Measurements from ENCODE around the gene SNX10. TPM values are rescaled to one million over a fixed set of nuclear protein-coding genes. Genes with fewer than 3 reads are reported as not detected.

The SNX10 gene
- total and polyA plus RNA-seq, 2 of the 4 experiments (the other 2 are of a cell fraction) = not detected

- Histone ChIP-seq H2AK5ac (ENCODE audit: low read depth, low read length) (no peak overlapping the region), H2AK9ac (replicated peaks; ENCODE audit: low read depth, low read length, poor library complexity) (no peak overlapping the region), H3K27me3 (ENCODE audit: control insufficient read depth, insufficient read depth, low read length) (no peaks in the 10 kb centered on the region; the same call in 1 of the 2 replicates), H3K9me3 (ENCODE audit: control insufficient read depth, insufficient read depth, low read length) (no peaks in the 10 kb centered on the region), H2BK20ac (ENCODE audit: low read depth, low read length) (no peak overlapping the region), H3K9ac (ENCODE audit: low read depth, low read length) (no peak overlapping the region), H4K5ac (ENCODE audit: low read depth, low read length) (no peak overlapping the region), H4K91ac (ENCODE audit: insufficient read depth, low read depth, low read length) (no peak overlapping the region), H3K14ac (replicated peaks; ENCODE audit: low read depth, low read length) (no peak overlapping the region), H3K36me3 (ENCODE audit: control insufficient read depth, insufficient read depth, low read length) (no peaks in the 10 kb centered on the region), H3K4me1 (ENCODE audit: control insufficient read depth, insufficient read depth, low read length) (no peaks in the 10 kb centered on the region), H2BK120ac (ENCODE audit: low read depth, low read length) (no peak overlapping the region), H3K56ac (ENCODE audit: extremely low read depth, insufficient read depth, low read length) (no peak overlapping the region), H4K8ac (ENCODE audit: low read depth in 2 of 2, low read length in 2 of 2) (no peak overlapping the region), H2BK15ac (ENCODE audit: low read depth, low read length) (no peak overlapping the region), H2AFZ (replicated peaks; ENCODE audit: low read length, poor library complexity) (no peak overlapping the region), H3K9me1 (ENCODE audit: insufficient read depth, low read length) (no peaks in the 10 kb centered on the region), H3K4ac (ENCODE audit: low read depth, low read length) (no peak overlapping the region), H3K4me2 (ENCODE audit: low read depth, low read length) (no peak overlapping the region), H2BK5ac (ENCODE audit: low read depth, low read length, poor library complexity, severe bottlenecking) (no peak overlapping the region), H3K4me3 (ENCODE audit: insufficient read depth, low read depth, low read length) (no peak overlapping the region), H3K79me1 (ENCODE audit: low read depth in 1 of 2, low read length in 2 of 2) (no peaks in the 10 kb centered on the region), H3K23ac (ENCODE audit: low read depth, low read length) (no peak overlapping the region), H3K27ac (ENCODE audit: insufficient read depth, low read length) (no peak overlapping the region), H3K18ac (ENCODE audit: low read depth, low read length) (no peak overlapping the region), H4K20me1 (ENCODE audit: insufficient read depth, low read length) (no peaks in the 10 kb centered on the region)
- intact Hi-C loops (cut with micrococcal nuclease) (no loop called here), dilution Hi-C loops (cut with HindIII; ENCODE audit: low sequenced_read_pairs, unreplicated experiment) (no loop called here), in situ Hi-C loops (cut with MboI; ENCODE audit: low sequenced_read_pairs) (no loop called here)
- DNase-seq (peak; percentile 4), ATAC-seq (ENCODE audit: low read depth) (no peak)
- TF ChIP-seq, protein P1, sequence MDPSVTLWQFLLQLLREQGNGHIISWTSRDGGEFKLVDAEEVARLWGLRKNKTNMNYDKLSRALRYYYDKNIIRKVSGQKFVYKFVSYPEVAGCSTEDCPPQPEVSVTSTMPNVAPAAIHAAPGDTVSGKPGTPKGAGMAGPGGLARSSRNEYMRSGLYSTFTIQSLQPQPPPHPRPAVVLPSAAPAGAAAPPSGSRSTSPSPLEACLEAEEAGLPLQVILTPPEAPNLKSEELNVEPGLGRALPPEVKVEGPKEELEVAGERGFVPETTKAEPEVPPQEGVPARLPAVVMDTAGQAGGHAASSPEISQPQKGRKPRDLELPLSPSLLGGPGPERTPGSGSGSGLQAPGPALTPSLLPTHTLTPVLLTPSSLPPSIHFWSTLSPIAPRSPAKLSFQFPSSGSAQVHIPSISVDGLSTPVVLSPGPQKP (IDR thresholded peaks at IDR 0.05; ENCODE audit: borderline replicate concordance, low read depth, low read length) = no peak
- TF ChIP-seq FOS (IDR thresholded peaks at IDR 0.05; ENCODE audit: low read depth, low read length) (no peak), POLR2A (IDR thresholded peaks at IDR 0.05; ENCODE audit: low read depth, low read length) (no peak), SMC3 (IDR thresholded peaks at IDR 0.05; ENCODE audit: low read depth, low read length) (no peak), BHLHE40 (IDR thresholded peaks at IDR 0.05; ENCODE audit: low read depth, low read length) (no peak), CHD1 (IDR thresholded peaks at IDR 0.05; ENCODE audit: low read depth, low read length) (no peak), MAZ (IDR thresholded peaks at IDR 0.05; ENCODE audit: borderline replicate concordance, low read depth, low read length) (no peak), RCOR1 (IDR thresholded peaks at IDR 0.05; ENCODE audit: insufficient replicate concordance, low read length) (no peak), CEBPB (IDR thresholded peaks at IDR 0.05; ENCODE audit: low read depth, low read length) (no peak), MXI1 (IDR thresholded peaks at IDR 0.05; ENCODE audit: borderline replicate concordance, low read depth, low read length) (no peak), NFE2L2 (IDR thresholded peaks at IDR 0.05; ENCODE audit: low read depth, low read length) (no peak), RAD21 (IDR thresholded peaks at IDR 0.05; ENCODE audit: low read length) (no peak)
- TF ChIP-seq, protein P2, sequence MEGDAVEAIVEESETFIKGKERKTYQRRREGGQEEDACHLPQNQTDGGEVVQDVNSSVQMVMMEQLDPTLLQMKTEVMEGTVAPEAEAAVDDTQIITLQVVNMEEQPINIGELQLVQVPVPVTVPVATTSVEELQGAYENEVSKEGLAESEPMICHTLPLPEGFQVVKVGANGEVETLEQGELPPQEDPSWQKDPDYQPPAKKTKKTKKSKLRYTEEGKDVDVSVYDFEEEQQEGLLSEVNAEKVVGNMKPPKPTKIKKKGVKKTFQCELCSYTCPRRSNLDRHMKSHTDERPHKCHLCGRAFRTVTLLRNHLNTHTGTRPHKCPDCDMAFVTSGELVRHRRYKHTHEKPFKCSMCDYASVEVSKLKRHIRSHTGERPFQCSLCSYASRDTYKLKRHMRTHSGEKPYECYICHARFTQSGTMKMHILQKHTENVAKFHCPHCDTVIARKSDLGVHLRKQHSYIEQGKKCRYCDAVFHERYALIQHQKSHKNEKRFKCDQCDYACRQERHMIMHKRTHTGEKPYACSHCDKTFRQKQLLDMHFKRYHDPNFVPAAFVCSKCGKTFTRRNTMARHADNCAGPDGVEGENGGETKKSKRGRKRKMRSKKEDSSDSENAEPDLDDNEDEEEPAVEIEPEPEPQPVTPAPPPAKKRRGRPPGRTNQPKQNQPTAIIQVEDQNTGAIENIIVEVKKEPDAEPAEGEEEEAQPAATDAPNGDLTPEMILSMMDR (conservative IDR thresholded peaks at IDR 0.05; ENCODE audit: low read depth, low read length) = no peak
- TF ChIP-seq, protein P3, sequence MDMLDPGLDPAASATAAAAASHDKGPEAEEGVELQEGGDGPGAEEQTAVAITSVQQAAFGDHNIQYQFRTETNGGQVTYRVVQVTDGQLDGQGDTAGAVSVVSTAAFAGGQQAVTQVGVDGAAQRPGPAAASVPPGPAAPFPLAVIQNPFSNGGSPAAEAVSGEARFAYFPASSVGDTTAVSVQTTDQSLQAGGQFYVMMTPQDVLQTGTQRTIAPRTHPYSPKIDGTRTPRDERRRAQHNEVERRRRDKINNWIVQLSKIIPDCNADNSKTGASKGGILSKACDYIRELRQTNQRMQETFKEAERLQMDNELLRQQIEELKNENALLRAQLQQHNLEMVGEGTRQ (IDR thresholded peaks at IDR 0.05; ENCODE audit: low read depth, low read length) = no peak
- no TSS peak for BruUV-seq (replicated peaks)
- ChIA-PET POLR2A (ENCODE audit: unreplicated experiment) (interaction anchor here (0.7 kb wide), 1 partner anchor 946 kb away, joined by 4 read pairs; no protein-coding TSS in a partner anchor), CTCF (no interaction called here)
- no CpG with 5 or more reads among the region's 6 CpGs for WGBS, 2 experiments (ENCODE audit: extremely low coverage in 2 of 2, insufficient read length in 1 of 2)
These were observed 15.6 kb downstream of the SNX10 start for GRCh38 chr7:26307226-26307625.

Measured in IMR-90 (cell line).